CD14-positive monocyte (primary cell): ENCODE data around the gene GUCY2D. TPM values are rescaled to one million over a fixed set of nuclear protein-coding genes. Genes with fewer than 3 reads are reported as not detected.

Experiments
- DNase-seq, 3 donors: peaks; one replicate each; pipeline ENCODE4 v3.0.0-alpha.2; 2011 to 2022
- H2AFZ ChIP-seq: 2 replicates; pipeline ENCODE4 v1.6.0; 2012; ENCODE audit warnings: mild to moderate bottlenecking, low read depth, low read length, inconsistent platforms; ENCODE audit not compliant: insufficient read depth, poor library complexity, severe bottlenecking
- H3K27ac ChIP-seq, 2 donors: 1 replicate in 1 of 2; 2 replicates in 1 of 2; pipeline ENCODE4 v1.5.1; 2012 to 2013; ENCODE audit warnings: low read length in 2 of 2, control low read depth in 1 of 2, inconsistent platforms in 1 of 2, low read depth in 1 of 2, mild to moderate bottlenecking in 1 of 2
- H3K27me3 ChIP-seq, 2 donors: one replicate each; pipeline versions ENCODE4 v1.6.0 to v1.6.1; 2011 to 2013; ENCODE audit warnings: low read length in 2 of 2; ENCODE audit not compliant: control insufficient read depth in 2 of 2, insufficient read depth in 2 of 2
- H3K36me3 ChIP-seq, 2 donors: replicated peaks in 1 of 2; 1 replicate in 1 of 2; 2 replicates in 1 of 2; pipeline versions ENCODE4 v1.5.1 to v1.6.1; 2012 to 2013; ENCODE audit warnings: low read length in 2 of 2, control low read depth in 1 of 2, inconsistent platforms in 1 of 2, mild to moderate bottlenecking in 1 of 2; ENCODE audit not compliant: insufficient read depth in 2 of 2, control insufficient read depth in 1 of 2
- H3K4me1 ChIP-seq, 2 donors: 1 replicate in 1 of 2; 2 replicates in 1 of 2; pipeline versions ENCODE4 v1.5.1 to v1.6.1; 2012 to 2013; ENCODE audit warnings: low read length in 2 of 2, control low read depth in 1 of 2, inconsistent platforms in 1 of 2, mild to moderate bottlenecking in 1 of 2, moderate library complexity in 1 of 2; ENCODE audit not compliant: insufficient read depth in 2 of 2, control insufficient read depth in 1 of 2
- H3K4me2 ChIP-seq: replicated peaks from 2 replicates; pipeline ENCODE3; 2012; ENCODE audit warnings: low read length, moderate library complexity, mild to moderate bottlenecking; ENCODE audit not compliant: poor library complexity, severe bottlenecking; ENCODE audit errors: extremely low read depth
- H3K4me3 ChIP-seq, 3 experiments: fragments of 200-600 bp in 1 of 3; sonication (generic) in 1 of 3; replicated peaks in 1 of 3; 1 replicate in 2 of 3; 2 replicates in 1 of 3; pipeline ENCODE4 v1.5.1; 2011 to 2013; ENCODE audit warnings: low read length in 3 of 3, mild to moderate bottlenecking in 3 of 3, control low read depth in 2 of 3, low read depth in 2 of 3, inconsistent platforms in 1 of 3, moderate library complexity in 1 of 3
- H3K79me2 ChIP-seq: 2 replicates; pipeline ENCODE4 v1.6.0; 2012; ENCODE audit warnings: mild to moderate bottlenecking, control low read depth, inconsistent platforms, low read length, moderate library complexity; ENCODE audit not compliant: insufficient read depth
- H3K9ac ChIP-seq: 2 replicates; pipeline ENCODE4 v1.6.0; 2017; ENCODE audit warnings: low read length, mild to moderate bottlenecking; ENCODE audit not compliant: insufficient read depth, poor library complexity, severe bottlenecking
- H3K9me3 ChIP-seq, 2 donors: replicated peaks in 1 of 2; 1 replicate in 1 of 2; 2 replicates in 1 of 2; pipeline versions ENCODE4 v1.5.1 to v1.6.1; 2012 to 2013; ENCODE audit warnings: low read length in 2 of 2, control low read depth in 1 of 2; ENCODE audit not compliant: control insufficient read depth in 1 of 2, insufficient read depth in 1 of 2
- H4K20me1 ChIP-seq: 2 replicates; pipeline ENCODE4 v1.6.0; 2012; ENCODE audit warnings: mild to moderate bottlenecking, low read length, control low read depth, moderate library complexity; ENCODE audit not compliant: insufficient read depth
- H3K27ac Mint-ChIP-seq, 7 donors: one replicate each; pipeline ENCODE4 v1.8.0; 2020; ENCODE audit warnings: mild to moderate bottlenecking in 7 of 7, mixed read lengths in 7 of 7, moderate library complexity in 6 of 7, inconsistent platforms in 2 of 7
- H3K27me3 Mint-ChIP-seq, 3 donors: one replicate each; pipeline ENCODE4 v1.8.0; 2021 to 2022; ENCODE audit warnings: low read depth in 3 of 3, mild to moderate bottlenecking in 3 of 3, mixed read lengths in 3 of 3, moderate library complexity in 3 of 3, inconsistent platforms in 1 of 3
- H3K36me3 Mint-ChIP-seq, 2 donors: one replicate each; pipeline ENCODE4 v1.8.0; 2020; ENCODE audit warnings: mixed read lengths in 2 of 2, inconsistent platforms in 1 of 2, mild to moderate bottlenecking in 1 of 2
- H3K4me1 Mint-ChIP-seq: one replicate; pipeline ENCODE4 v1.8.0; 2020; ENCODE audit warnings: mild to moderate bottlenecking, mixed read lengths
- H3K4me3 Mint-ChIP-seq, 2 donors: one replicate each; pipeline ENCODE4 v1.8.0; 2020; ENCODE audit warnings: mild to moderate bottlenecking in 2 of 2, mixed read lengths in 2 of 2, moderate library complexity in 1 of 2
- H3K9me3 Mint-ChIP-seq, 7 donors: one replicate each; pipeline ENCODE4 v1.8.0; 2020 to 2022; ENCODE audit warnings: mixed read lengths in 7 of 7, mild to moderate bottlenecking in 6 of 7, moderate library complexity in 6 of 7, inconsistent platforms in 2 of 7
- WGBS: methylation state at CpG from one replicate; pipeline ENCODE4 v1.1.5; 2013; ENCODE audit warnings: missing lambda C conversion rate; ENCODE audit not compliant: insufficient coverage; 5-methylcytosine and 5-hydroxymethylcytosine counted together
- intact Hi-C, 2 donors: fragments of 100-400 bp; cut with micrococcal nuclease; formaldehyde crosslinking; loops; one replicate each; pipeline versions ENCODE4 v1.15.0 to v1.15.1; 2023
- polyA plus RNA-seq, 3 donors: library from polyadenylated mRNA; depleted of rRNA in 1 of 3; unstranded in 2 of 3; stranded (reverse) in 1 of 3; fragments of 300-500 nt in 2 of 3; fragments of >200 nt in 1 of 3; fragmentation: Illumina TruSeq in 2 of 3; gene quantifications; 1 replicate in 2 of 3; 2 replicates in 1 of 3; pipeline ENCODE4 v1.2.3, GENCODE V29; 2012 to 2021
- TF ChIP-seq, protein P1 (sequence below): fragments of 200-600 bp; IDR thresholded peaks from one replicate; pipeline ENCODE4 v1.8.0; 2022; ENCODE audit warnings: antibody characterized with exemption, mild to moderate bottlenecking

GUCY2D gene
- polyA plus RNA-seq, 3 donors = 0.04 to 0.46 TPM; not detected in 1

DNA sequence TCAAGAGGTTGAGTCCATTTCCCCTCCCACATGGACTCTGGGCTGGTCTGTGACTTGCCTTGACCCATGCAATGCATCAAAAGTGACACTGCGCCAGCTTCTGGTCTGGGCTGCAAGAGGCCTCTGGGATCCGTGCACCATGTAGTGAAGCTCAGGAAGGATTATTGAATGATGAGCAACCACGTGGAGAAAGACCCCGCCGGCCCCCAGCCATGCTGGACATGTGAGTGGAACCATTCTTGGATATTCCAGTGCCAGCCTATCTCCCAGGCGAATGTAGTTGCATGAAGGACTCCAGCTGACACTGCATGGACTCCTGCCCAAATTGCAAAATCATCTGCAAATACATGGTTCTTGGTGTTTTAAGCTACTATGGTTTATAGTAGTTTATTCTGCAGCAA is 28.8 kb downstream of the GUCY2D start:
- Histone ChIP-seq H2AFZ (no peak overlapping the region), H3K27ac (no peak overlapping the region), H3K36me3 (no peaks in the 10 kb centered on the region), H3K4me1 (peaks cover 0 to 3% of the 10 kb centered on the region in 2 donors), H3K9ac (no peak overlapping the region), H3K4me3 (no peak overlapping the region), H3K4me2 (no peak overlapping the region), H4K20me1 (no peaks in the 10 kb centered on the region), H3K79me2 (no peaks in the 10 kb centered on the region), H3K27me3 (no peaks in the 10 kb centered on the region), H3K9me3 (no peaks in the 10 kb centered on the region)
- H3K27ac Mint-ChIP-seq = no peak overlapping the region
- TF ChIP-seq, protein P1, sequence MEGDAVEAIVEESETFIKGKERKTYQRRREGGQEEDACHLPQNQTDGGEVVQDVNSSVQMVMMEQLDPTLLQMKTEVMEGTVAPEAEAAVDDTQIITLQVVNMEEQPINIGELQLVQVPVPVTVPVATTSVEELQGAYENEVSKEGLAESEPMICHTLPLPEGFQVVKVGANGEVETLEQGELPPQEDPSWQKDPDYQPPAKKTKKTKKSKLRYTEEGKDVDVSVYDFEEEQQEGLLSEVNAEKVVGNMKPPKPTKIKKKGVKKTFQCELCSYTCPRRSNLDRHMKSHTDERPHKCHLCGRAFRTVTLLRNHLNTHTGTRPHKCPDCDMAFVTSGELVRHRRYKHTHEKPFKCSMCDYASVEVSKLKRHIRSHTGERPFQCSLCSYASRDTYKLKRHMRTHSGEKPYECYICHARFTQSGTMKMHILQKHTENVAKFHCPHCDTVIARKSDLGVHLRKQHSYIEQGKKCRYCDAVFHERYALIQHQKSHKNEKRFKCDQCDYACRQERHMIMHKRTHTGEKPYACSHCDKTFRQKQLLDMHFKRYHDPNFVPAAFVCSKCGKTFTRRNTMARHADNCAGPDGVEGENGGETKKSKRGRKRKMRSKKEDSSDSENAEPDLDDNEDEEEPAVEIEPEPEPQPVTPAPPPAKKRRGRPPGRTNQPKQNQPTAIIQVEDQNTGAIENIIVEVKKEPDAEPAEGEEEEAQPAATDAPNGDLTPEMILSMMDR = no peak
- whole genome bisulfite sequencing = 100% methylated on average over 2 of the region's 6 CpGs
- DNase-seq = no peak
- intact Hi-C loops = no loop called here
- no peaks in the 10 kb centered on the region for H3K9me3 Mint-ChIP-seq
- H3K27me3 Mint-ChIP-seq = peaks cover 2 to 6% (median 5%) of the 10 kb centered on the region in 3 donors
- no peak overlapping the region for H3K4me3 Mint-ChIP-seq
- peaks cover 5 to 9% of the 10 kb centered on the region in 2 donors for H3K36me3 Mint-ChIP-seq
- peaks cover 19% of the 10 kb centered on the region for H3K4me1 Mint-ChIP-seq

DNA sequence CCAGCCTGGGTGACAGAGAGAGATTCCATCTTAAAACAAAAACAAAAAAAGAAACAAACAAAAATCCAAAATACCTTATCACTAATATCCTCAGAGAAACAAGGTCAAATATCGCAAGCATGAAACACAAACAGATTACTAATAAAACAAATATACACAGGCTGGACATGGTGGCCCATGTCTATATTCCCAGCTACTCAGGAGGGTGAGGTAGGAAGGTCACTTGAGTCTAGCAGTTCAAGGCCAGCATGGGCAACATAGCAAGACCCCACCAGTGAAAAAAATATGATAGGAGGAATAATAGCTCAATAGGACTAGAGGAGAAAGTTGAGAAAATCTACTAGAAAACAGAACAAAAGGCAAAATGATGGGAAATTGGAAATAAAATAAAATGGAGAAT is 29.5 kb downstream of the GUCY2D start:
- H3K9ac ChIP-seq = no peak overlapping the region
- no peak for DNase-seq
- H4K20me1 ChIP-seq = no peaks in the 10 kb centered on the region
- Mint-ChIP-seq H3K9me3 (no peaks in the 10 kb centered on the region), H3K27ac (no peak overlapping the region), H3K27me3 (peaks cover 2 to 6% (median 5%) of the 10 kb centered on the region in 3 donors), H3K4me3 (no peak overlapping the region), H3K36me3 (peaks cover 5 to 9% of the 10 kb centered on the region in 2 donors), H3K4me1 (peaks cover 19% of the 10 kb centered on the region)
- H3K79me2 ChIP-seq = no peaks in the 10 kb centered on the region
- no peak overlapping the region for H3K4me3 ChIP-seq
- TF ChIP-seq, protein P1 = no peak
- intact Hi-C loops = no loop called here
- H3K36me3 ChIP-seq = no peaks in the 10 kb centered on the region
- no peak overlapping the region for H3K4me2 ChIP-seq
- no peaks in the 10 kb centered on the region for H3K9me3 ChIP-seq
- no peak overlapping the region for H3K27ac ChIP-seq
- no peaks in the 10 kb centered on the region for H3K27me3 ChIP-seq
- no peak overlapping the region for H2AFZ ChIP-seq
- peaks cover 0 to 3% of the 10 kb centered on the region in 2 donors for H3K4me1 ChIP-seq
- no CpG with 5 or more reads among the region's 1 CpG for WGBS
